Liver (tissue), 9 donors: ENCODE results near the gene OLIG1. TPM values are rescaled to one million over a fixed set of nuclear protein-coding genes. Genes with fewer than 3 reads are reported as not detected.

Source experiments
- DNase-seq: peaks from one replicate; pipeline ENCODE4 v3.0.0-alpha.2; 2017; ENCODE audit warnings: low spot score
- H3K27ac ChIP-seq, 2 donors: one replicate each; pipeline ENCODE4 v1.7.0; 2013; ENCODE audit warnings: inconsistent platforms in 2 of 2, low read length in 2 of 2, control low read depth in 1 of 2, low read depth in 1 of 2, mild to moderate bottlenecking in 1 of 2
- H3K27me3 ChIP-seq, 4 donors: one replicate each; pipeline versions ENCODE4 v1.6.1 to v1.7.0; 2013; ENCODE audit warnings: low read length in 3 of 4, inconsistent platforms in 1 of 4, mild to moderate bottlenecking in 1 of 4, moderate library complexity in 1 of 4; ENCODE audit not compliant: control insufficient read depth in 4 of 4, insufficient read depth in 4 of 4
- H3K36me3 ChIP-seq, 4 donors: one replicate each; pipeline versions ENCODE4 v1.6.1 to v1.7.0; 2013; ENCODE audit warnings: low read length in 3 of 4, mild to moderate bottlenecking in 3 of 4, low read depth in 1 of 4, moderate library complexity in 1 of 4; ENCODE audit not compliant: control insufficient read depth in 4 of 4, insufficient read depth in 3 of 4
- H3K4me1 ChIP-seq, 4 donors: one replicate each; pipeline versions ENCODE4 v1.6.1 to v1.7.0; 2013; ENCODE audit warnings: low read length in 3 of 4, mild to moderate bottlenecking in 3 of 4, moderate library complexity in 1 of 4; ENCODE audit not compliant: control insufficient read depth in 4 of 4, insufficient read depth in 4 of 4
- H3K4me3 ChIP-seq, 3 donors: one replicate each; pipeline versions ENCODE4 v1.6.1 to v1.7.0; 2013; ENCODE audit warnings: low read length in 3 of 3, control low read depth in 1 of 3, low read depth in 1 of 3, mild to moderate bottlenecking in 1 of 3
- H3K9ac ChIP-seq, 2 donors: one replicate each; pipeline ENCODE4 v1.7.0; 2013; ENCODE audit warnings: low read length in 2 of 2, mild to moderate bottlenecking in 2 of 2, moderate library complexity in 2 of 2, control low read depth in 1 of 2, low read depth in 1 of 2
- H3K9me3 ChIP-seq, 4 donors: one replicate each; pipeline versions ENCODE4 v1.6.1 to v1.7.0; 2013; ENCODE audit warnings: low read length in 3 of 4; ENCODE audit not compliant: control insufficient read depth in 4 of 4
- EGR1 ChIP-seq, 2 donors: IDR thresholded peaks; 2 replicates each; pipeline ENCODE4 v1.6.1; 2016 to 2018; ENCODE audit warnings: antibody characterized with exemption in 2 of 2, low read depth in 2 of 2
- FOXA2 ChIP-seq: IDR thresholded peaks from 2 replicates; pipeline ENCODE4 v1.6.1; 2016; ENCODE audit warnings: antibody characterized with exemption
- GABPA ChIP-seq, 2 donors: IDR thresholded peaks in 1 of 2; conservative IDR thresholded peaks in 1 of 2; 2 replicates each; pipeline ENCODE4 v1.6.1; 2016; ENCODE audit warnings: antibody characterized with exemption in 2 of 2, mild to moderate bottlenecking in 1 of 2, moderate library complexity in 1 of 2
- NR2F2 ChIP-seq: IDR thresholded peaks from 2 replicates; pipeline ENCODE4 v1.6.1; 2016; ENCODE audit warnings: antibody characterized with exemption
- RXRA ChIP-seq, 2 donors: IDR thresholded peaks; 2 replicates each; pipeline ENCODE4 v1.6.1; 2017 to 2018; ENCODE audit warnings: antibody characterized with exemption in 2 of 2, mild to moderate bottlenecking in 1 of 2
- YY1 ChIP-seq: IDR thresholded peaks from 2 replicates; pipeline ENCODE4 v1.6.1; 2016; ENCODE audit warnings: antibody characterized with exemption, mild to moderate bottlenecking
- WGBS: extraction: QIAGEN DNeasy Blood & Tissue Kit; methylation state at CpG from one replicate; pipeline ENCODE4 v1.1.7; 2013; 5-methylcytosine and 5-hydroxymethylcytosine counted together
- polyA plus RNA-seq, 2 donors: library from polyadenylated mRNA; stranded (reverse) in 1 of 2; unstranded in 1 of 2; fragments of 200-250 nt in 1 of 2; fragments of >200 nt in 1 of 2; fragmentation: Nextera tagmentation in 1 of 2; extraction: Ambion mirVana in 1 of 2; gene quantifications; one replicate each; pipeline versions ENCODE4 v1.2.1 to v1.2.3, GENCODE V29; 2013 to 2015
- total RNA-seq, 2 donors: library from RNA; depleted of rRNA; stranded (reverse); fragments of >200 nt; gene quantifications; one replicate each; pipeline ENCODE4 v1.2.3, GENCODE V29; 2014
- TF ChIP-seq, protein P1 (sequence below): fragments of 150-350 bp; IDR thresholded peaks from 2 replicates; pipeline ENCODE4 v1.5.1; 2017; ENCODE audit warnings: improper control_type of control experiment, low read depth, low read length; ENCODE audit not compliant: missing input control
- TF ChIP-seq, protein P2 (sequence below): IDR thresholded peaks from 2 replicates; pipeline ENCODE4 v1.6.1; 2016; ENCODE audit warnings: antibody characterized with exemption, mild to moderate bottlenecking
- donor health status: healthy.
- donor health status: healthy.
- donor health status: healthy.
- donor health status: healthy.
- donor health status: healthy.

OLIG1 gene
- total and polyA plus RNA-seq, 4 donors: 0.19 TPM; not detected in 3

- WGBS: 8% methylated on average over 40 of the region's 40 CpGs
- no peak overlapping the region for H3K9ac ChIP-seq
- H3K4me3 ChIP-seq: no peak overlapping the region
- no peak for DNase-seq
- H3K27ac ChIP-seq: no peak overlapping the region
- H3K27me3 ChIP-seq: peaks cover 13 to 36% (median 22%) of the 10 kb centered on the region in 4 donors
- H3K4me1 ChIP-seq: peaks cover 9 to 43% (median 20%) of the 10 kb centered on the region in 4 donors
- TF ChIP-seq YY1: no peak
- TF ChIP-seq, protein P1, sequence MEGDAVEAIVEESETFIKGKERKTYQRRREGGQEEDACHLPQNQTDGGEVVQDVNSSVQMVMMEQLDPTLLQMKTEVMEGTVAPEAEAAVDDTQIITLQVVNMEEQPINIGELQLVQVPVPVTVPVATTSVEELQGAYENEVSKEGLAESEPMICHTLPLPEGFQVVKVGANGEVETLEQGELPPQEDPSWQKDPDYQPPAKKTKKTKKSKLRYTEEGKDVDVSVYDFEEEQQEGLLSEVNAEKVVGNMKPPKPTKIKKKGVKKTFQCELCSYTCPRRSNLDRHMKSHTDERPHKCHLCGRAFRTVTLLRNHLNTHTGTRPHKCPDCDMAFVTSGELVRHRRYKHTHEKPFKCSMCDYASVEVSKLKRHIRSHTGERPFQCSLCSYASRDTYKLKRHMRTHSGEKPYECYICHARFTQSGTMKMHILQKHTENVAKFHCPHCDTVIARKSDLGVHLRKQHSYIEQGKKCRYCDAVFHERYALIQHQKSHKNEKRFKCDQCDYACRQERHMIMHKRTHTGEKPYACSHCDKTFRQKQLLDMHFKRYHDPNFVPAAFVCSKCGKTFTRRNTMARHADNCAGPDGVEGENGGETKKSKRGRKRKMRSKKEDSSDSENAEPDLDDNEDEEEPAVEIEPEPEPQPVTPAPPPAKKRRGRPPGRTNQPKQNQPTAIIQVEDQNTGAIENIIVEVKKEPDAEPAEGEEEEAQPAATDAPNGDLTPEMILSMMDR: no peak
- TF ChIP-seq GABPA (IDR thresholded peaks at IDR 0.05 in 1 of 2, conservative IDR thresholded peaks at IDR 0.05 in 1 of 2): no peak
- no peak for TF ChIP-seq NR2F2
- TF ChIP-seq FOXA2: no peak
- peaks cover 0 to 2% (median 0%) of the 10 kb centered on the region in 4 donors for H3K9me3 ChIP-seq
- no peaks in the 10 kb centered on the region for H3K36me3 ChIP-seq
Observed at GRCh38 chr21:33024201-33025103, 45.5 kb upstream of the OLIG1 start.

DNA sequence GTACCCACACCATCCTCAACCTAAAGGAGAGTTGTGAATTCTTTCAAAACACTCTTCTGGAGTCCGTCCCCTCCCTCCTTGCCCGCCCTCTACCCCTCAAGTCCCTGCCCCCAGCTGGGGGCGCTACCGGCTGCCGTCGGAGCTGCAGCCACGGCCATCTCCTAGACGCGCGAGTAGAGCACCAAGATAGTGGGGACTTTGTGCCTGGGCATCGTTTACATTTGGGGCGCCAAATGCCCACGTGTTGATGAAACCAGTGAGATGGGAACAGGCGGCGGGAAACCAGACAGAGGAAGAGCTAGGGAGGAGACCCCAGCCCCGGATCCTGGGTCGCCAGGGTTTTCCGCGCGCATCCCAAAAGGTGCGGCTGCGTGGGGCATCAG lies 44.8 kb upstream of the OLIG1 start:
- WGBS: 7% methylated on average over 22 of the region's 22 CpGs
- DNase-seq: no peak
- H3K4me3 ChIP-seq: no peak overlapping the region
- H3K27ac ChIP-seq: no peak overlapping the region
- TF ChIP-seq GABPA (IDR thresholded peaks at IDR 0.05 in 1 of 2, conservative IDR thresholded peaks at IDR 0.05 in 1 of 2): no peak
- TF ChIP-seq EGR1 (IDR thresholded peaks at IDR 0.05; ENCODE audit: low read depth in 2 of 2): no peak
- no peak for TF ChIP-seq FOXA2
- TF ChIP-seq, protein P2, sequence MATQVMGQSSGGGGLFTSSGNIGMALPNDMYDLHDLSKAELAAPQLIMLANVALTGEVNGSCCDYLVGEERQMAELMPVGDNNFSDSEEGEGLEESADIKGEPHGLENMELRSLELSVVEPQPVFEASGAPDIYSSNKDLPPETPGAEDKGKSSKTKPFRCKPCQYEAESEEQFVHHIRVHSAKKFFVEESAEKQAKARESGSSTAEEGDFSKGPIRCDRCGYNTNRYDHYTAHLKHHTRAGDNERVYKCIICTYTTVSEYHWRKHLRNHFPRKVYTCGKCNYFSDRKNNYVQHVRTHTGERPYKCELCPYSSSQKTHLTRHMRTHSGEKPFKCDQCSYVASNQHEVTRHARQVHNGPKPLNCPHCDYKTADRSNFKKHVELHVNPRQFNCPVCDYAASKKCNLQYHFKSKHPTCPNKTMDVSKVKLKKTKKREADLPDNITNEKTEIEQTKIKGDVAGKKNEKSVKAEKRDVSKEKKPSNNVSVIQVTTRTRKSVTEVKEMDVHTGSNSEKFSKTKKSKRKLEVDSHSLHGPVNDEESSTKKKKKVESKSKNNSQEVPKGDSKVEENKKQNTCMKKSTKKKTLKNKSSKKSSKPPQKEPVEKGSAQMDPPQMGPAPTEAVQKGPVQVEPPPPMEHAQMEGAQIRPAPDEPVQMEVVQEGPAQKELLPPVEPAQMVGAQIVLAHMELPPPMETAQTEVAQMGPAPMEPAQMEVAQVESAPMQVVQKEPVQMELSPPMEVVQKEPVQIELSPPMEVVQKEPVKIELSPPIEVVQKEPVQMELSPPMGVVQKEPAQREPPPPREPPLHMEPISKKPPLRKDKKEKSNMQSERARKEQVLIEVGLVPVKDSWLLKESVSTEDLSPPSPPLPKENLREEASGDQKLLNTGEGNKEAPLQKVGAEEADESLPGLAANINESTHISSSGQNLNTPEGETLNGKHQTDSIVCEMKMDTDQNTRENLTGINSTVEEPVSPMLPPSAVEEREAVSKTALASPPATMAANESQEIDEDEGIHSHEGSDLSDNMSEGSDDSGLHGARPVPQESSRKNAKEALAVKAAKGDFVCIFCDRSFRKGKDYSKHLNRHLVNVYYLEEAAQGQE: no peak
- TF ChIP-seq RXRA (IDR thresholded peaks at IDR 0.05): no peak
- H3K27me3 ChIP-seq: peaks cover 12 to 38% (median 26%) of the 10 kb centered on the region in 4 donors
- H3K9me3 ChIP-seq: peaks cover 0 to 2% (median 0%) of the 10 kb centered on the region in 4 donors
- H3K4me1 ChIP-seq: peaks cover 4 to 37% (median 16%) of the 10 kb centered on the region in 4 donors
- H3K36me3 ChIP-seq: no peaks in the 10 kb centered on the region
- H3K9ac ChIP-seq: no peak overlapping the region
